Neural cell (in vitro differentiated cells): ENCODE measurements around the gene PPFIA1. TPM values are rescaled to one million over a fixed set of nuclear protein-coding genes. Genes with fewer than 3 reads are reported as not detected.

Experiments used
- H2AFZ ChIP-seq: fragments of 200-600, 300-800 bp; sonication (generic), shearing (Covaris generic); 2 replicates; pipeline ENCODE4 v1.6.0; 2014; ENCODE audit warnings: low read depth, mild to moderate bottlenecking, antibody characterized with exemption, low read length, moderate library complexity
- H3F3A ChIP-seq: fragments of 200-600 bp; shearing (Covaris generic); 2 replicates; pipeline ENCODE4 v1.6.1; 2016; ENCODE audit warnings: mild to moderate bottlenecking, moderate library complexity, mixed read lengths, antibody characterized with exemption, low read length; ENCODE audit not compliant: insufficient read depth, poor library complexity, severe bottlenecking
- H3K27ac ChIP-seq: fragments of 200-600, 300-800 bp; sonication (generic), shearing (Covaris generic); 2 replicates; pipeline ENCODE4 v1.5.1; 2014; ENCODE audit warnings: mild to moderate bottlenecking, low read length, moderate library complexity
- H3K27me3 ChIP-seq: fragments of 300-800, 200-600 bp; sonication (generic), shearing (Covaris generic); 2 replicates; pipeline ENCODE4 v1.6.0; 2014; ENCODE audit warnings: mild to moderate bottlenecking, low read depth, low read length, moderate library complexity; ENCODE audit not compliant: insufficient read depth
- H3K36me3 ChIP-seq: fragments of 300-800, 200-600 bp; sonication (generic), shearing (Covaris generic); 2 replicates; pipeline ENCODE4 v1.5.1; 2014; ENCODE audit warnings: mild to moderate bottlenecking, antibody characterized with exemption, low read length, moderate library complexity; ENCODE audit not compliant: insufficient read depth
- H3K4me2 ChIP-seq: fragments of 300-800, 200-600 bp; sonication (generic), shearing (Covaris generic); 2 replicates; pipeline ENCODE4 v1.6.0; 2014; ENCODE audit warnings: mild to moderate bottlenecking, low read length
- H3K4me3 ChIP-seq: fragments of 300-800, 200-600 bp; sonication (generic), shearing (Covaris generic); 2 replicates; pipeline ENCODE4 v1.5.1; 2014; ENCODE audit warnings: mild to moderate bottlenecking, low read length, moderate library complexity
- H3K79me2 ChIP-seq: fragments of 200-600 bp; shearing (Covaris generic); replicated peaks from 2 replicates; pipeline ENCODE4 v1.6.0; 2014; ENCODE audit warnings: mild to moderate bottlenecking, low read length, moderate library complexity; ENCODE audit not compliant: insufficient read depth
- H3K9ac ChIP-seq: fragments of 300-800, 200-600 bp; sonication (generic), shearing (Covaris generic); 2 replicates; pipeline ENCODE4 v1.6.1; 2016; ENCODE audit warnings: mild to moderate bottlenecking, low read length, mixed read lengths
- H3K9me2 ChIP-seq: fragments of 200-600 bp; shearing (Covaris generic); 2 replicates; pipeline ENCODE4 v1.6.1; 2016; ENCODE audit warnings: mild to moderate bottlenecking, low read length, mixed read lengths; ENCODE audit not compliant: insufficient read depth
- H3K9me3 ChIP-seq: fragments of 200-600, 300-800 bp; sonication (generic), shearing (Covaris generic); 2 replicates; pipeline ENCODE4 v1.6.1; 2016; ENCODE audit warnings: mild to moderate bottlenecking, mixed run types, low read length, moderate library complexity, mixed read lengths
- H4K20me1 ChIP-seq: fragments of 200-600 bp; shearing (Covaris generic); 2 replicates; pipeline ENCODE4 v1.6.1; 2016; ENCODE audit warnings: mild to moderate bottlenecking, mixed run types; ENCODE audit not compliant: insufficient read depth
- EP300 ChIP-seq: fragments of 450-650 bp; conservative IDR thresholded peaks from 2 replicates; pipeline ENCODE4 v1.6.1; 2014; ENCODE audit warnings: antibody characterized with exemption, mild to moderate bottlenecking, moderate library complexity; ENCODE audit not compliant: poor library complexity, severe bottlenecking
- EZH2 ChIP-seq: fragments of 200-600, 300-800 bp; shearing (Covaris generic), sonication (generic); IDR thresholded peaks from 2 replicates; pipeline ENCODE4 v1.6.1; 2014; ENCODE audit warnings: antibody characterized with exemption, low read length, borderline replicate concordance, mild to moderate bottlenecking; ENCODE audit not compliant: insufficient read depth, poor library complexity, severe bottlenecking
- MXI1 ChIP-seq: fragments of 450-650 bp; conservative IDR thresholded peaks from 2 replicates; pipeline ENCODE4 v1.6.1; 2014; ENCODE audit warnings: antibody characterized with exemption, mild to moderate bottlenecking; ENCODE audit not compliant: poor library complexity, severe bottlenecking
- POLR2AphosphoS5 ChIP-seq: IDR thresholded peaks from 2 replicates; pipeline ENCODE4 v1.6.1; 2012
- RAD21 ChIP-seq: fragments of 450-650 bp; conservative IDR thresholded peaks from 2 replicates; pipeline ENCODE4 v1.6.1; 2014; ENCODE audit warnings: antibody characterized with exemption, mild to moderate bottlenecking, moderate library complexity
- REST ChIP-seq: IDR thresholded peaks from 2 replicates; pipeline ENCODE4 v1.6.1; 2012; ENCODE audit warnings: borderline replicate concordance
- SMC3 ChIP-seq: fragments of 450-650 bp; conservative IDR thresholded peaks from 2 replicates; pipeline ENCODE4 v1.6.1; 2014; ENCODE audit warnings: antibody characterized with exemption, mild to moderate bottlenecking, moderate library complexity; ENCODE audit not compliant: poor library complexity
- TAF1 ChIP-seq: IDR thresholded peaks from 2 replicates; pipeline ENCODE4 v1.6.1; 2012; ENCODE audit warnings: low read depth
- polyA plus RNA-seq: library from polyadenylated mRNA; depleted of rRNA; stranded (reverse); fragments of >200 nt; gene quantifications from 2 replicates; pipeline ENCODE4 v1.2.3, GENCODE V29; 2014
- TF ChIP-seq, protein P1 (sequence below): fragments of 450-650 bp; IDR thresholded peaks from 2 replicates; pipeline ENCODE4 v1.5.1; 2014; ENCODE audit warnings: antibody characterized with exemption, mild to moderate bottlenecking, moderate library complexity; ENCODE audit not compliant: poor library complexity, severe bottlenecking

The PPFIA1 gene
- polyA plus RNA-seq, 1 donor from 2014 or later, result 48.9 TPM

DNA sequence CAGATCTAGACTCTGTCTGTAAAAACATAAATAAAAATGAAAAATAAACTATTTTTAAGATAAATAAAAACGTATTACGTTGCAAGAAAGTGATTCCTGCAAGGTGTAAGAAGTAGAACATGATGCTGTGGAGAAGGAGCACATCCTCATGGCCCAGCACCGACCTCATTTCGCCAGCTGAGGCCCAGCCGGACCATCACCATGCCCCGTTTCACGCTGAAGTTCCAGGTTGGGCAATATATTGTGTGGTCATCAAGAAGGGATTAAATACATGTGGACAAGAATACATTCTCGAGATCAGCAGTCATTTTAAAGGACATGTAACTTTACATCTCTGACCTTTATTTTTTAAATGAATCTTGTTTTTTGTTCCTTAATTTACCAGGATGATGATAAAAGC, 107.2 kb downstream of the PPFIA1 start:
- Histone ChIP-seq H3K27ac (no peak overlapping the region), H3K79me2 (no peaks in the 10 kb centered on the region), H3F3A (no peaks in the 10 kb centered on the region), H3K27me3 (no peaks in the 10 kb centered on the region), H3K36me3 (peaks cover 6% of the 10 kb centered on the region), H3K4me3 (no peak overlapping the region), H2AFZ (no peak overlapping the region), H4K20me1 (no peaks in the 10 kb centered on the region), H3K4me2 (no peak overlapping the region), H3K9me3 (no peaks in the 10 kb centered on the region), H3K9ac (no peak overlapping the region), H3K9me2 (no peaks in the 10 kb centered on the region)
- TF ChIP-seq RAD21, result no peak
- TF ChIP-seq, protein P1, sequence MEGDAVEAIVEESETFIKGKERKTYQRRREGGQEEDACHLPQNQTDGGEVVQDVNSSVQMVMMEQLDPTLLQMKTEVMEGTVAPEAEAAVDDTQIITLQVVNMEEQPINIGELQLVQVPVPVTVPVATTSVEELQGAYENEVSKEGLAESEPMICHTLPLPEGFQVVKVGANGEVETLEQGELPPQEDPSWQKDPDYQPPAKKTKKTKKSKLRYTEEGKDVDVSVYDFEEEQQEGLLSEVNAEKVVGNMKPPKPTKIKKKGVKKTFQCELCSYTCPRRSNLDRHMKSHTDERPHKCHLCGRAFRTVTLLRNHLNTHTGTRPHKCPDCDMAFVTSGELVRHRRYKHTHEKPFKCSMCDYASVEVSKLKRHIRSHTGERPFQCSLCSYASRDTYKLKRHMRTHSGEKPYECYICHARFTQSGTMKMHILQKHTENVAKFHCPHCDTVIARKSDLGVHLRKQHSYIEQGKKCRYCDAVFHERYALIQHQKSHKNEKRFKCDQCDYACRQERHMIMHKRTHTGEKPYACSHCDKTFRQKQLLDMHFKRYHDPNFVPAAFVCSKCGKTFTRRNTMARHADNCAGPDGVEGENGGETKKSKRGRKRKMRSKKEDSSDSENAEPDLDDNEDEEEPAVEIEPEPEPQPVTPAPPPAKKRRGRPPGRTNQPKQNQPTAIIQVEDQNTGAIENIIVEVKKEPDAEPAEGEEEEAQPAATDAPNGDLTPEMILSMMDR, result no peak
- no peak for TF ChIP-seq POLR2AphosphoS5
- no peak for TF ChIP-seq MXI1
- no peak for TF ChIP-seq SMC3
- TF ChIP-seq EP300, result no peak
- no peak for TF ChIP-seq EZH2
- no peak for TF ChIP-seq TAF1
- no peak for TF ChIP-seq REST

DNA sequence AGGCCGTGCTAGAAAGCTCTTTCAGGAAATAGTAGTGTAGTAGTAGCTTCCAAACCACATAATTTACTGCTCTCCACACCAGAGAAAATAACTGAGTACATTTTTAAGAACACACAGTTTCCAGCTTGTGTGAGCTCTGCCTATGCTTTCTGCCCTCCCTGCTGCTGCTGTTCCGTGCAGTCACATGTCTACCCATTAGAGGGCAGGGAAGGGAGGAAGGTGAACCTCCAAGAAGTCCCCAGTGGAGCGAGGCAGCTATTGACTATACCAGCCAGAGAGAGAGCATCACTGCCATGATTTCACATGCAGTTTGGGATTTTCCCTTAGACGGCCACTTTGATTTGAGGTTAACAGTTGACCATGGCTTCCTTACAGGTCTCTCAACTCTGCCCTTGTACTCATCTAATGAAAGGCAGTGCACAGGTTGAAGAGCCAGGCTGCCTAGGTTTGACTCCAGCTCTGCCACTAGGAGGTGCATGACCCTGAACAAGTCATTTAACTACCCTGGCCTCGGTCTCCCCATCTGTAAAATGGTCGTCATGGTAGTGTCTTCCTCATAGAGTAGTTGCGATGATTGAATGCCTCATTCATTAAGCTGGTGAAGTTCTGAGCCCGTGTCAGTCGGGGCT, 108.1 kb downstream of the PPFIA1 start:
- Histone ChIP-seq H3K9me2 (no peaks in the 10 kb centered on the region), H4K20me1 (no peaks in the 10 kb centered on the region), H2AFZ (no peak overlapping the region), H3F3A (no peaks in the 10 kb centered on the region), H3K79me2 (no peaks in the 10 kb centered on the region), H3K9me3 (no peaks in the 10 kb centered on the region), H3K4me3 (no peak overlapping the region), H3K27me3 (no peaks in the 10 kb centered on the region), H3K27ac (no peak overlapping the region), H3K9ac (no peak overlapping the region), H3K36me3 (peaks cover 6% of the 10 kb centered on the region), H3K4me2 (no peak overlapping the region)
- TF ChIP-seq POLR2AphosphoS5 (no peak), MXI1 (no peak), TAF1 (no peak), SMC3 (no peak), REST (no peak), EZH2 (no peak), RAD21 (no peak), EP300 (no peak)
- TF ChIP-seq, protein P1, result no peak
